NB4 (cell line): ENCODE measurements around the gene VRK2.

ENCODE experiments used
- DNase-seq: peaks from one replicate; pipeline ENCODE4 v3.0.0; 2010; ENCODE audit warnings: low read depth
- H3K4me3 ChIP-seq: one replicate; pipeline ENCODE4 v1.5.1; 2011; ENCODE audit warnings: mild to moderate bottlenecking, low read depth, low read length, moderate library complexity
- MYC ChIP-seq: IDR thresholded peaks from 2 replicates; pipeline ENCODE4 v1.6.1; 2011; ENCODE audit warnings: low read depth, low read length
- POLR2A ChIP-seq: IDR thresholded peaks from 2 replicates; pipeline ENCODE4 v1.6.1; 2011; ENCODE audit warnings: mild to moderate bottlenecking; ENCODE audit not compliant: insufficient read length; ENCODE audit errors: extremely low read depth
- TF ChIP-seq, protein P1 (sequence below): IDR thresholded peaks from one replicate; pipeline ENCODE4 v1.5.1; 2012; ENCODE audit warnings: low read depth, low read length
- TF ChIP-seq, protein P2 (sequence below): IDR thresholded peaks from 2 replicates; pipeline ENCODE4 v1.6.1; 2011; ENCODE audit warnings: low read depth, low read length

The VRK2 gene

DNA sequence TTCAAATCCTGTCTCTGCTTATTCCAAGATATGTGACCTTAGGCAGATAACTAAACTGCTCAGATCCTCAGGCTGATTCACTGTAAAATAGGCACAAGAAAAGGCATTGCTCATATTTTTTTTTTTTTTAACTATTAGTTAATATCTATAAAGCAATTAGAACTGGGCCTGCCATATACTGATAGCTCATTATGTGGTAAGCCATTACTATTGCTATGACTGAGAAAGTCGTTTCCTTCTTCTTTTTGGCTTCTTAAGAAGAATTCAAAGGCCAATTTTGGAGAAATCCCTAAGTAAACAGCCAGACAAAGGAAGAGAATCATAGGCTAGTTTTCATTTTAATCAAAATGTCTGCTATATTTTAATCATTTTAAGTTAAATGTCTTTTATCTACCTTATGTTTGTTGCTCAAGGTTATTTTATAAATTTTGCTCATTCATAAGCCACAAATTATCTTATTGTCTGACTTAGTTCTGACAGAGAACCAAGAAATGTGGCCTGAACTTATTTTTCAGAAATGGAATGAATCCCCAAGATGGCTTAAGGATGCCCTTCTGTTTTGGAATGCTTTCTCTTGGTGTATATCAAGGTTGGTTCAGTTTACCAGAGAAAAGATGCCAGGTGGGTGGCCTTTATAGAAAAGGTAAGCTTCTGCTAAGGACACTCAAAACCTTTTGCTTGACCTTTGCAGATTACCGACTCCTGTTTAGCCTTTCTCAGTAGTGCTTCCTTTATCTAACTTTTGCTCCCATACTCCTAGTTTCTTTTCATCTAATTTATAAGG, 21.3 kb upstream of the VRK2 start:
- H3K4me3 ChIP-seq = no peak overlapping the region
- TF ChIP-seq, protein P1, sequence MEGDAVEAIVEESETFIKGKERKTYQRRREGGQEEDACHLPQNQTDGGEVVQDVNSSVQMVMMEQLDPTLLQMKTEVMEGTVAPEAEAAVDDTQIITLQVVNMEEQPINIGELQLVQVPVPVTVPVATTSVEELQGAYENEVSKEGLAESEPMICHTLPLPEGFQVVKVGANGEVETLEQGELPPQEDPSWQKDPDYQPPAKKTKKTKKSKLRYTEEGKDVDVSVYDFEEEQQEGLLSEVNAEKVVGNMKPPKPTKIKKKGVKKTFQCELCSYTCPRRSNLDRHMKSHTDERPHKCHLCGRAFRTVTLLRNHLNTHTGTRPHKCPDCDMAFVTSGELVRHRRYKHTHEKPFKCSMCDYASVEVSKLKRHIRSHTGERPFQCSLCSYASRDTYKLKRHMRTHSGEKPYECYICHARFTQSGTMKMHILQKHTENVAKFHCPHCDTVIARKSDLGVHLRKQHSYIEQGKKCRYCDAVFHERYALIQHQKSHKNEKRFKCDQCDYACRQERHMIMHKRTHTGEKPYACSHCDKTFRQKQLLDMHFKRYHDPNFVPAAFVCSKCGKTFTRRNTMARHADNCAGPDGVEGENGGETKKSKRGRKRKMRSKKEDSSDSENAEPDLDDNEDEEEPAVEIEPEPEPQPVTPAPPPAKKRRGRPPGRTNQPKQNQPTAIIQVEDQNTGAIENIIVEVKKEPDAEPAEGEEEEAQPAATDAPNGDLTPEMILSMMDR = no peak
- no peak for TF ChIP-seq POLR2A
- no peak for TF ChIP-seq MYC
- TF ChIP-seq, protein P2, sequence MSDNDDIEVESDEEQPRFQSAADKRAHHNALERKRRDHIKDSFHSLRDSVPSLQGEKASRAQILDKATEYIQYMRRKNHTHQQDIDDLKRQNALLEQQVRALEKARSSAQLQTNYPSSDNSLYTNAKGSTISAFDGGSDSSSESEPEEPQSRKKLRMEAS = no peak
- DNase-seq = no peak

DNA sequence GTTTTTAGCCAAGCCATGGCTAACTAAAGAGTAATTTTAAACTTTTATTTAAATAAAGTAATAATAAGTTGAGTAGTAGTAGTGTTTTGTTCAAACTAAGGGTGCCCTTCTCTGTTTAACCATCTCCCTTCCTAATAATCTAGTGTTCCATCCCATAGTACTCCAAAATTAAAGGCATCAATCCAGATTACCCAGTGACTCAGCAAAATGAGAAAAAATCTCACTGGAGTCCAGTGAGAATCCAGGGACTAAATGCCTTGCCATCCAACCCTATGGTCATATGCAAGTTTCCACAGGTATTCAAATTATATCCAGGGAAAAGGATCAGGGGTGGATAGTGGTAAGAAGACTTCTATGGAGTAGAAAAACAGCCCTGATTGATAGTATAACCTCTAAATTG, 19.6 kb upstream of the VRK2 start:
- no peak for TF ChIP-seq MYC
- TF ChIP-seq, protein P2 = no peak
- no peak for DNase-seq
- H3K4me3 ChIP-seq = no peak overlapping the region

DNA sequence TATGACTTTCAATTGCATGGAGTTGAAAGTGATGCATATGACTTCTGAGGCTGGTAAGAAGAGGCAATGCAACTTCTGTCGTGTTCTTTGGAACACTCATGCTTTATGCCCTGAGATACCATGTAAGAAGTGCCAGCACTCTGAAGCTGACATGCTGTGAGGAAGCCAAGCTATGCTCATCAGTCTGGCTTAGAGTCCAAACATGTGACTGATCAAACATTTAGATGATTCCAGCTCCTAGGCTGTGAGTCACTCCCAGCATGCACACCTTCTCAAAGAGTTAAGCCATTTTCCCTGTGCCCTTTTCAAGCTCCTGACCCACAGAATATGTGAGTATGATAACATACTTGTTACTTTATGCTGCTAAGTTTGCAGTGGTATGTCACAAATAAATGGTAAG, 15.8 kb upstream of the VRK2 start:
- TF ChIP-seq, protein P2 = no peak
- TF ChIP-seq MYC = no peak
- no peak for TF ChIP-seq POLR2A
- TF ChIP-seq, protein P1 = no peak
- no peak overlapping the region for H3K4me3 ChIP-seq
- no peak for DNase-seq

DNA sequence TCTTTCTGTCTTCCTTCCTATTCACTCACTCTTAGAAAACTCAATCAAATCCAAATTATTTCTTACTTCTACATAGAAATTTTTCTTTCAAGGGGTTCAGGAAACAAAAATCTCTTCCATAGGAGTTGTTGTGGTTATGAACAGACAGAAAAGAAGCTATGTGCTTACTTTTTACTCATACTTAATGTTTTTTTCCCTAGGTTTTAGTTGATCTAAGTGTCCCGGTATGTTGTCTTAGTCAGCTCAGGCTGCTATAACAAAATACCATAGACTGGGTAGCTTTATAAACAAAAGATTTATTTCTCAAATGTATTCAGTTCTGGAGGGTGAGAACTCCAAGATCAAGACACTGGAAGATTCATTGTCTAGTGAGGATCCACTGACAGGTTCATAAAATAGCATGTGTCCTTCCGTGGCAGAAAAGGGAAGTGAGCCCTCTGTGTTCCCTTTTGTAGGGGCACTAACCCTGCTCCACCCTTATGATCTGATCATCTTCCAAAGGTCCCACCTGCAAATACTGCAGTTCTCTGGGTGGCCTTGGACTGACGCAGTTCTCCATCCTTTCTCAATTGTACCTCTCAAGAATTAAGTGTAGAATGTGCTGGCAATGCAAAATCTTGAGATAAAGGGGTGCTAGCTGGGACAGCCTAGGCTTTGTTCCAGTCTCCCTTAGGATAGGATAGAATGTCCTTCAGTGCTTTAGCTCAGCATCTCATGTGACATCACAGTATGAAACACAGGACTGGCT, 14.4 kb upstream of the VRK2 start:
- TF ChIP-seq, protein P1 = no peak
- TF ChIP-seq MYC (peak; percentile 36; the same call in 1 of the 2 replicates), POLR2A (no peak)
- TF ChIP-seq, protein P2 = peak; percentile 39; the same call in 1 of the 2 replicates
- DNase-seq = peak; percentile 65
- no peak overlapping the region for H3K4me3 ChIP-seq

DNA sequence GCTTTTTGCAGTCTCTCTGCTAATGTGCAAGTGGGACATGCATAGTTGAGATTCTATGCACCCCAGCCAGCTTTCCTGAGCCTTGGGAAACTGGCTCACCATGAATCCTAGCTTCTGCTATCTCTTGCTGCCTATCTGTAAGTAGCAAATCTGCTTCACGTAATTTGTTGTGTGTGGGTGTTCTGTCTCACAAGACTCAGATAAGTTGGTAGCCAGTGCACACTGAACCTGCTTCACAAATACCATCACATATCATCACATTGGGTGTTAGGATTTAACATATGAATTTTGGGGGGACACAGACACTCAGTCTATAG, 13.9 kb upstream of the VRK2 start:
- TF ChIP-seq MYC = no peak
- TF ChIP-seq, protein P2 = no peak
- no peak for TF ChIP-seq POLR2A
- TF ChIP-seq, protein P1 = no peak
- no peak for DNase-seq
- H3K4me3 ChIP-seq = no peak overlapping the region

DNA sequence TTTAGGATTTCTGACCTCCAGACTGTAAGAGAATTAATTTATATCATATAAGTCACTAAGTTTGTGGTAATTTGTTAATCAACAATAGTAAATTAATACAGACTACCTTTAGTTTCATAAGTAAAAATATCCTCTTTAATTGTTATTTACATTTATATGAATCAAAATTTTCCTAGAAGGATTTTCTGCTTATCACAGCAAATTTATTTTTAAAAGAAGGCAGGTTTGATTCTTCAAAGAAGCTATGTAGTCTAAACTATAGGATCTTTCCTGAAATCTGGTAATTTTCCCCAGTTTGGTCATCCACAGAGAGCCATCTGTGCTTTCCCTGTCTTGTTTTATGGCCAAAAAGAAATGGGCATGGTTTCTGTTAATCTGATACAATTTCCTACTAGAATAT, 13.1 kb upstream of the VRK2 start:
- no peak overlapping the region for H3K4me3 ChIP-seq
- DNase-seq = no peak
- TF ChIP-seq, protein P1 = no peak
- TF ChIP-seq MYC = no peak
- TF ChIP-seq POLR2A = no peak
- TF ChIP-seq, protein P2 = no peak
